GM08714 (cell line): ENCODE results near the gene ZNF865.

Experiments used
- H3K4me3 ChIP-seq: fragments of 200-500 bp; sonication (Bioruptor generic); 2 replicates; pipeline ENCODE4 v1.5.1; 2014; ENCODE audit warnings: mild to moderate bottlenecking, low read length, inconsistent platforms
- ZNF274 ChIP-seq: IDR thresholded peaks from 2 replicates; pipeline ENCODE4 v1.6.1; 2012; ENCODE audit warnings: mild to moderate bottlenecking, low read depth, low read length

The ZNF865 gene

GRCh38 chr19:55638864-55639359 lies 33.5 kb downstream of the ZNF865 start:
- H3K4me3 ChIP-seq, result no peak overlapping the region
- no peak for TF ChIP-seq ZNF274

- no peak for TF ChIP-seq ZNF274
- peak overlapping the region; percentile 95; the same call in 1 of the 2 replicates for H3K4me3 ChIP-seq
Observed at GRCh38 chr19:55640043-55640576, 34.7 kb downstream of the ZNF865 start.

GRCh38 chr19:55640577-55641425 lies 35.4 kb downstream of the ZNF865 start, which contains the start of gene ZNF580:
TSS of gene ZNF580 (plus strand) at chr19:55641002. CDS start at chr19:55642509, 1,507 bp downstream.
- TF ChIP-seq ZNF274, result no peak
- peak within 1 kb of the TSS; percentile 95 for H3K4me3 ChIP-seq

- TF ChIP-seq ZNF274, result no peak
- peak overlapping the region; percentile 95 for H3K4me3 ChIP-seq
Observed at GRCh38 chr19:55641426-55642152, 36.1 kb downstream of the ZNF865 start.

GRCh38 chr19:55642153-55643002 lies 36.9 kb downstream of the ZNF865 start:
- TF ChIP-seq ZNF274, result no peak
- peak overlapping the region; percentile 95 for H3K4me3 ChIP-seq

GRCh38 chr19:55643003-55643886 lies 37.8 kb downstream of the ZNF865 start, which contains the start of gene ZNF581:
TSS of gene ZNF581 (plus strand) at chr19:55643649. CDS start at chr19:55644572, 923 bp downstream.
- no peak for TF ChIP-seq ZNF274
- peak within 1 kb of the TSS; percentile 95 for H3K4me3 ChIP-seq

GRCh38 chr19:55643887-55644176 lies 38.4 kb downstream of the ZNF865 start:
- peak overlapping the region; percentile 95 for H3K4me3 ChIP-seq
- no peak for TF ChIP-seq ZNF274

GRCh38 chr19:55644191-55644833 lies 38.9 kb downstream of the ZNF865 start:
- TF ChIP-seq ZNF274, result no peak
- peak overlapping the region; percentile 95 for H3K4me3 ChIP-seq

- H3K4me3 ChIP-seq, result peak overlapping the region; percentile 95; the same call in 1 of the 2 replicates
- TF ChIP-seq ZNF274, result no peak
Observed at GRCh38 chr19:55644842-55645511, 39.5 kb downstream of the ZNF865 start.

GRCh38 chr19:55645512-55645881 lies 40.0 kb downstream of the ZNF865 start:
- no peak for TF ChIP-seq ZNF274
- H3K4me3 ChIP-seq, result no peak overlapping the region

GRCh38 chr19:55646889-55647731 lies 41.7 kb downstream of the ZNF865 start:
- TF ChIP-seq ZNF274, result no peak
- peak overlapping the region; percentile 69; the same call in 1 of the 2 replicates for H3K4me3 ChIP-seq
